Tibial nerve (tissue), 4 donors: ENCODE data around the gene ZSCAN2. TPM values are rescaled to one million over a fixed set of nuclear protein-coding genes. Genes with fewer than 3 reads are reported as not detected.

Source experiments
- DNase-seq, 2 donors: peaks; one replicate each; pipeline ENCODE4 v3.0.0-alpha.2; 2019; ENCODE audit warnings: low spot score in 2 of 2
- H3K27ac ChIP-seq, 4 donors: fragments of 200-600 bp; sonication (generic) in 3 of 4; one replicate each; pipeline ENCODE4 v1.5.1; 2017 to 2019; ENCODE audit warnings: mild to moderate bottlenecking in 1 of 4
- H3K27me3 ChIP-seq, 2 donors: fragments of 200-600 bp; sonication (generic) in 1 of 2; one replicate each; pipeline versions ENCODE4 v1.5.1 to v1.6.0; 2017 to 2019
- H3K36me3 ChIP-seq, 3 donors: fragments of 200-600 bp; sonication (generic); one replicate each; pipeline ENCODE4 v1.5.1; 2018 to 2019
- H3K4me1 ChIP-seq, 4 donors: fragments of 200-600 bp; sonication (generic) in 3 of 4; one replicate each; pipeline ENCODE4 v1.5.1; 2017 to 2019
- H3K4me3 ChIP-seq, 4 donors: fragments of 200-600 bp; sonication (generic) in 3 of 4; one replicate each; pipeline ENCODE4 v1.5.1; 2017 to 2019; ENCODE audit warnings: mild to moderate bottlenecking in 1 of 4, moderate library complexity in 1 of 4
- H3K9me3 ChIP-seq, 4 donors: fragments of 200-600 bp; sonication (generic) in 3 of 4; one replicate each; pipeline ENCODE4 v1.5.1; 2017 to 2019
- EP300 ChIP-seq, 2 donors: sonication (generic); formaldehyde crosslinking; IDR thresholded peaks; one replicate each; pipeline ENCODE4 v1.6.1; 2017; ENCODE audit warnings: antibody characterized with exemption in 2 of 2, mild to moderate bottlenecking in 1 of 2
- POLR2A ChIP-seq, 2 donors: fragments of 450-650 bp; IDR thresholded peaks; one replicate each; pipeline ENCODE4 v1.6.1; 2017; ENCODE audit warnings: antibody characterized with exemption in 2 of 2, mild to moderate bottlenecking in 2 of 2, moderate library complexity in 2 of 2
- WGBS, 2 donors: methylation state at CpG; one replicate each; pipeline ENCODE4 v1.1.5; 2018; 5-methylcytosine and 5-hydroxymethylcytosine counted together
- total RNA-seq, 4 donors: library from RNA; depleted of rRNA; stranded (reverse); fragments of >200 nt; gene quantifications; one replicate each; pipeline ENCODE4 v1.1.0, GENCODE V29; 2016
- TF ChIP-seq, protein P1 (sequence below), 5 experiments: fragments of 200-600 bp in 3 of 5; fragments of 450-650 bp in 2 of 5; sonication (generic) in 3 of 5; IDR thresholded peaks; one replicate each; pipeline ENCODE4 v1.5.1; 2016 to 2019; ENCODE audit warnings: antibody characterized with exemption in 5 of 5, mild to moderate bottlenecking in 3 of 5, moderate library complexity in 2 of 5

ZSCAN2 gene
- total RNA-seq, 4 donors from 2014 or later = 4.1 to 7.2 (median 5.2) TPM

DNA sequence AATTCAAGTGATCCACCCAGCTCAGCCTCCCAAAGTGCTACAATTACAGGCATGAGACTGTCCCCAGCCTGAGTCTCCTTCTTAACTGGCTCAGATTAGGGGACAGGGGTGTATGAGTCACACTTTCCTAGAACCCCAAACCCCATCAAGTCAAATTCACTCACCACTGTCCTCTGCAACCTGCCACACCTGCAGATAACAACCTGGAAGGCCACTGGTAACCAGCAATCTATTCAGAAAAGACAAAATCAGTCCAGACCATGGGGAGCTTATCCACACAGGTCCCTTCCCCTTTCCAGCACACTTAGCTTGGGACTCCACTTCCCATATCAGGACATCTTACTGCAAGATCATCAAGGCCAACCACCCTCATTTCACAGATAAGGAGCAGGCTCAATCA is 46.9 kb downstream of the ZSCAN2 start:
- no peak for TF ChIP-seq POLR2A (IDR thresholded peaks at IDR 0.05)
- TF ChIP-seq, protein P1, sequence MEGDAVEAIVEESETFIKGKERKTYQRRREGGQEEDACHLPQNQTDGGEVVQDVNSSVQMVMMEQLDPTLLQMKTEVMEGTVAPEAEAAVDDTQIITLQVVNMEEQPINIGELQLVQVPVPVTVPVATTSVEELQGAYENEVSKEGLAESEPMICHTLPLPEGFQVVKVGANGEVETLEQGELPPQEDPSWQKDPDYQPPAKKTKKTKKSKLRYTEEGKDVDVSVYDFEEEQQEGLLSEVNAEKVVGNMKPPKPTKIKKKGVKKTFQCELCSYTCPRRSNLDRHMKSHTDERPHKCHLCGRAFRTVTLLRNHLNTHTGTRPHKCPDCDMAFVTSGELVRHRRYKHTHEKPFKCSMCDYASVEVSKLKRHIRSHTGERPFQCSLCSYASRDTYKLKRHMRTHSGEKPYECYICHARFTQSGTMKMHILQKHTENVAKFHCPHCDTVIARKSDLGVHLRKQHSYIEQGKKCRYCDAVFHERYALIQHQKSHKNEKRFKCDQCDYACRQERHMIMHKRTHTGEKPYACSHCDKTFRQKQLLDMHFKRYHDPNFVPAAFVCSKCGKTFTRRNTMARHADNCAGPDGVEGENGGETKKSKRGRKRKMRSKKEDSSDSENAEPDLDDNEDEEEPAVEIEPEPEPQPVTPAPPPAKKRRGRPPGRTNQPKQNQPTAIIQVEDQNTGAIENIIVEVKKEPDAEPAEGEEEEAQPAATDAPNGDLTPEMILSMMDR (IDR thresholded peaks at IDR 0.05) = no peak
- no peak for TF ChIP-seq EP300 (IDR thresholded peaks at IDR 0.05)
- peaks cover 11 to 99% (median 12%) of the 10 kb centered on the region in 3 donors for H3K36me3 ChIP-seq
- H3K9me3 ChIP-seq = no peaks in the 10 kb centered on the region
- peaks cover 0 to 36% (median 4%) of the 10 kb centered on the region in 4 donors for H3K4me1 ChIP-seq
- H3K27ac ChIP-seq = no peak overlapping the region
- DNase-seq = no peak
- H3K27me3 ChIP-seq = no peaks in the 10 kb centered on the region
- no peak overlapping the region for H3K4me3 ChIP-seq

GRCh38 chr15:84648539-84648938 is 47.7 kb downstream of the ZSCAN2 start:
- peak in 1 of 2 donors; percentile 45 for DNase-seq
- peaks cover 11 to 91% (median 12%) of the 10 kb centered on the region in 3 donors for H3K36me3 ChIP-seq

DNA sequence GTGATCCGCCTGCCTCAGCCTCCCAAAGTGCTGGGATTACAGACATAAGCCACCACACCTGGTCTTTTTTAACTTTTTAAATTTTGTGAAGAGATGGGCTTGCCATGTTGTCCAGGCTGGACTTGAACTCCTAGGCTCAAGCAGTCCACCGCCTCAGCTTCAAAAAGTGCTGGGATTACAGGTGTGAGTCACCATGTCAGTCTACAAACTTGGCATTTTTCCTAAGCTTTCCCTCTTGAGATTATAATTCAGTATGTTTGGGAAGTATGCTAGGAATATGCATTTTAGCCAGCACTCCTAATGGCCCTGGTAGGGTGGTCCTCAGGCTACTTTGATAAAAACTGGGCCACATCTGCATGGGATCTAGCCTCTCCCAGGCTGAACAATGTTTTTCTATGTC is 48.9 kb downstream of the ZSCAN2 start:
- Histone ChIP-seq H3K36me3 (peaks cover 11 to 79% (median 12%) of the 10 kb centered on the region in 3 donors), H3K27ac (peak overlapping the region in 1 of 4 donors; percentile 17), H3K4me3 (no peak overlapping the region), H3K27me3 (no peaks in the 10 kb centered on the region), H3K4me1 (peaks cover 0 to 46% (median 12%) of the 10 kb centered on the region in 4 donors), H3K9me3 (no peaks in the 10 kb centered on the region)
- no peak for DNase-seq
- WGBS, 2 donors = 90 to 95% methylated on average over 2 of the region's 2 CpGs
- TF ChIP-seq, protein P1 (IDR thresholded peaks at IDR 0.05) = no peak
- TF ChIP-seq EP300 (IDR thresholded peaks at IDR 0.05) (no peak), POLR2A (IDR thresholded peaks at IDR 0.05) (no peak)

More at GRCh38 chr15:84648539-84648938, 47.7 kb downstream of the ZSCAN2 start:
- H3K27ac ChIP-seq = no peak overlapping the region
- 55 to 61% methylated on average over 3 of the region's 3 CpGs for WGBS, 2 donors
- no peak overlapping the region for H3K4me3 ChIP-seq
- no peaks in the 10 kb centered on the region for H3K9me3 ChIP-seq
- H3K27me3 ChIP-seq = no peaks in the 10 kb centered on the region
- TF ChIP-seq POLR2A (IDR thresholded peaks at IDR 0.05) (no peak), EP300 (IDR thresholded peaks at IDR 0.05) (no peak)
- TF ChIP-seq, protein P1 (IDR thresholded peaks at IDR 0.05) = no peak
- H3K4me1 ChIP-seq = peaks cover 0 to 44% (median 11%) of the 10 kb centered on the region in 4 donors

DNA sequence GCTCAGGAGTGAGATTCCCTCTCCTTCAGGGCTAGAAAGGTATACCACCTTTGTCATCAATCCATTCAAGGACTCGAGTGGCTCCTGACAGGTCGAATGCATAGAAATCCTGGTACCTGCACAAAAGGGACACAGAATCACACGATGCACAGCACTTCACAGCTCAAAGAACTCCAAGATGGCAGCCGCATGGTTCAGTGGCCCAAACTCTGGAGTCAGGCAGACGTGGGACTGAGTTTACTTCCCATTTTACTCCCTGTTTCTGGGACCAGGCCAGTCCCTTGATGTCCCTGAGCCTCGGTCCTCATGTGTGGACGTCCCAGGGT is 52.7 kb downstream of the ZSCAN2 start:
- H3K36me3 ChIP-seq = peaks cover 3 to 41% (median 3%) of the 10 kb centered on the region in 3 donors
- H3K9me3 ChIP-seq = no peaks in the 10 kb centered on the region
- no peak for DNase-seq
- peak overlapping the region; percentile 50 to 92 (median 82) for H3K27ac ChIP-seq
- H3K4me1 ChIP-seq = peaks cover 0 to 73% (median 20%) of the 10 kb centered on the region in 4 donors
- 16 to 20% methylated on average over 5 to 7 of the region's 7 CpGs for WGBS, 2 donors
- TF ChIP-seq EP300 (IDR thresholded peaks at IDR 0.05) (no peak), POLR2A (IDR thresholded peaks at IDR 0.05) (no peak)
- H3K27me3 ChIP-seq = no peaks in the 10 kb centered on the region
- H3K4me3 ChIP-seq = peak overlapping the region; percentile 64 to 81 (median 77)

- TF ChIP-seq, protein P1 (IDR thresholded peaks at IDR 0.05) = no peak
- TF ChIP-seq EP300 (IDR thresholded peaks at IDR 0.05) (peak; percentile 77 to 92), POLR2A (IDR thresholded peaks at IDR 0.05) (peak; percentile 68 to 74)
- peaks cover under 1 to 35% (median 3%) of the 10 kb centered on the region in 3 donors for H3K36me3 ChIP-seq
- H3K27ac ChIP-seq = peak within 1 kb of the TSS; percentile 69 to 92 (median 82)
- H3K4me3 ChIP-seq = peak within 1 kb of the TSS; percentile 64 to 81 (median 77)
- WGBS, 2 donors = 0 to 1% methylated on average over 39 to 42 of the region's 49 CpGs
- no peaks in the 10 kb centered on the region for H3K27me3 ChIP-seq
- DNase-seq = peak; percentile 92 to 94
- no peaks in the 10 kb centered on the region for H3K9me3 ChIP-seq
- H3K4me1 ChIP-seq = peaks cover 0 to 72% (median 18%) of the 10 kb centered on the region in 4 donors
Observed at GRCh38 chr15:84653910-84654688, 53.3 kb downstream of the ZSCAN2 start, which contains the start of gene WDR73. Gene WDR73 (minus strand): TSS chr15:84654283. CDS start chr15:84654274, 9 bp downstream.
